HG03571 (cell line): ENCODE measurements around the gene MRPL28.

Source experiments
- ATAC-seq: cut with Tn5 transposase; IDR thresholded peaks from one replicate; pipeline ENCODE4 v1.9.1; 2021; ENCODE audit not compliant: unreplicated experiment

The MRPL28 gene

GRCh38 chr16:317583-317982 is 52.8 kb downstream of the MRPL28 start:
- no peak for ATAC-seq
